Prostate gland (tissue), 2 donors: Measurements from ENCODE around the gene WDFY1.

Experiments
- CTCF ChIP-seq, 4 experiments: fragments of 200-600 bp in 2 of 4; fragments of 450-650 bp in 2 of 4; sonication (generic) in 2 of 4; IDR thresholded peaks; 1 replicate in 3 of 4; 2 replicates in 1 of 4; pipeline ENCODE4 v1.5.1; 2016 to 2019; ENCODE audit warnings: antibody characterized with exemption in 4 of 4, mild to moderate bottlenecking in 2 of 4, moderate library complexity in 2 of 4
- POLR2AphosphoS5 ChIP-seq: sonication (generic); formaldehyde crosslinking; IDR thresholded peaks from one replicate; pipeline ENCODE4 v1.6.1; 2017; ENCODE audit warnings: antibody characterized with exemption

DNA sequence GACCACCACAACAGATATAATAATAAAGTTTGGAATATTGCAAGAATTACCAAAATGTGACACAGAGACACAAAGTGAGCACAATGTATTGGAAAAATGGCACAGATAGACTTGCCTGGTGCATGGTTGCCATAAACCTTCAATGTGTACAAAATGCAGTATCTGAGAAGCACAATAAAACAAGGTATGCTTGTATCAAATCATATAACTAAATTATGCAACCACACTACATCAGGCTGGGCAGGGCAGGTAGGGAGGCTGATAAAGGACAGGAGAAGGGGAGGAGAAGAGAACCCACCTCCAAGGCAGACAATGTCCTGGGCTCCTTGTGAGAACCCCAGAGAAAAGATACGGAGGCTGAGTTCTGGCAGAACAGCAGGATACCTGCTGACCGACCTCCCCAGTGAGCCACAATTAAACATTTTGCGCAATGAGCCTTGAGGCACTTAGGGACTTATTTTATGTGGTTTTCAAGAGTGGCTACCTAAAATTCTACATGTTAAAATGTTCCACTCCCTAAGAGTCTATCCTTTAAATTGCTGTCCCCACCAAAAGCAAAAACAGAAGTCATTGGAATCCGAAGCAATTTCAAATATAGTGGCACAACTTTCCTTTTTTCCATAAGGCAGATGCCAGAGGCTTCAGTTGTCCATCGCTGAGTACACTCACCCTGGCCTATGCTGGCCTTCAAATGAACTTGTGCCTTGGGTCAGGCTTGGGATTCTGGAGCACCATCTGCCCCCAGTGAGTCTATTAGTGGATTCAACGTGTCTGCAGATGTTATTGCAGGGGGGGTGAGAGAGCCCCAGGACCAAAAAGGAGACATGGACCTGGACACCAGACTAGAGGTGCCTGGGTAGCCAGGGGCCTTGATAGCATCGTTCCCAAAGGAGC, 16.8 kb downstream of the WDFY1 start:
- TF ChIP-seq POLR2AphosphoS5 (no peak), CTCF (IDR thresholded peaks at IDR 0.05) (no peak)
